ENCODE data around the gene AMMECR1L. TPM values are rescaled to one million over a fixed set of nuclear protein-coding genes. Genes with fewer than 3 reads are reported as not detected.

AMMECR1L gene
- total and polyA plus RNA-seq, 4 donors, result 1.5 to 8.0 (median 6.1) TPM

DNA sequence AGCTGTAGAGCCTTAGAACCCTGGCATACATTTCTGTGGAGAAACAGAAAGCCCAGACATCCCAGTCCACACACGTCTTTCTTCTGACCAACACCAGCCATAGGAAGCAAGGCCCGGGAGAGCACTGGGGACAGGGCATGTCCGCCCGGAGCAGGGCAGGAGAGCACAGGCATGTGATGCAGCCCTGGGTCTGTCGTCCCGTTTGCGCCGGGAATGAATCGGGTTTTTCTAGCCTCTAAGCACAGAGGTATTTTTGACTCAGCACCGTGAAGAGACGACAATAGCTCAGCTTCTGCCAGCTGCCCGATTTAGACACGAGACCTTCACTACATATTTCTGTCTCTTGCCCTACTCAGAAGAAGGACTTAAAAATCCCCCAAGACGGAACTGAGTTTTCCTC, 7.3 kb upstream of the AMMECR1L start:
- 37% methylated on average over 14 of the region's 14 CpGs for WGBS
- no peaks in the 10 kb centered on the region for H3K27me3 ChIP-seq (ENCODE audit: control insufficient read depth in 4 of 4, insufficient read depth in 4 of 4, low read length in 3 of 4)
- H3K27ac ChIP-seq (ENCODE audit: low read depth in 1 of 2, low read length in 2 of 2), result no peak overlapping the region
- TF ChIP-seq, protein P1, sequence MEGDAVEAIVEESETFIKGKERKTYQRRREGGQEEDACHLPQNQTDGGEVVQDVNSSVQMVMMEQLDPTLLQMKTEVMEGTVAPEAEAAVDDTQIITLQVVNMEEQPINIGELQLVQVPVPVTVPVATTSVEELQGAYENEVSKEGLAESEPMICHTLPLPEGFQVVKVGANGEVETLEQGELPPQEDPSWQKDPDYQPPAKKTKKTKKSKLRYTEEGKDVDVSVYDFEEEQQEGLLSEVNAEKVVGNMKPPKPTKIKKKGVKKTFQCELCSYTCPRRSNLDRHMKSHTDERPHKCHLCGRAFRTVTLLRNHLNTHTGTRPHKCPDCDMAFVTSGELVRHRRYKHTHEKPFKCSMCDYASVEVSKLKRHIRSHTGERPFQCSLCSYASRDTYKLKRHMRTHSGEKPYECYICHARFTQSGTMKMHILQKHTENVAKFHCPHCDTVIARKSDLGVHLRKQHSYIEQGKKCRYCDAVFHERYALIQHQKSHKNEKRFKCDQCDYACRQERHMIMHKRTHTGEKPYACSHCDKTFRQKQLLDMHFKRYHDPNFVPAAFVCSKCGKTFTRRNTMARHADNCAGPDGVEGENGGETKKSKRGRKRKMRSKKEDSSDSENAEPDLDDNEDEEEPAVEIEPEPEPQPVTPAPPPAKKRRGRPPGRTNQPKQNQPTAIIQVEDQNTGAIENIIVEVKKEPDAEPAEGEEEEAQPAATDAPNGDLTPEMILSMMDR (IDR thresholded peaks at IDR 0.05; ENCODE audit: low read depth, low read length, missing input control), result no peak
- TF ChIP-seq GABPA (IDR thresholded peaks at IDR 0.05 in 1 of 2, conservative IDR thresholded peaks at IDR 0.05 in 1 of 2) (no peak), HNF4G (IDR thresholded peaks at IDR 0.05) (no peak), NR2F2 (IDR thresholded peaks at IDR 0.05) (no peak), EGR1 (IDR thresholded peaks at IDR 0.05; ENCODE audit: low read depth in 2 of 2) (no peak), SP1 (IDR thresholded peaks at IDR 0.05) (no peak), HNF4A (conservative IDR thresholded peaks at IDR 0.05) (no peak), JUND (IDR thresholded peaks at IDR 0.05) (no peak), YY1 (IDR thresholded peaks at IDR 0.05) (no peak)
- TF ChIP-seq, protein P2, sequence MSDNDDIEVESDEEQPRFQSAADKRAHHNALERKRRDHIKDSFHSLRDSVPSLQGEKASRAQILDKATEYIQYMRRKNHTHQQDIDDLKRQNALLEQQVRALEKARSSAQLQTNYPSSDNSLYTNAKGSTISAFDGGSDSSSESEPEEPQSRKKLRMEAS (IDR thresholded peaks at IDR 0.05), result no peak
- TF ChIP-seq, protein P3, sequence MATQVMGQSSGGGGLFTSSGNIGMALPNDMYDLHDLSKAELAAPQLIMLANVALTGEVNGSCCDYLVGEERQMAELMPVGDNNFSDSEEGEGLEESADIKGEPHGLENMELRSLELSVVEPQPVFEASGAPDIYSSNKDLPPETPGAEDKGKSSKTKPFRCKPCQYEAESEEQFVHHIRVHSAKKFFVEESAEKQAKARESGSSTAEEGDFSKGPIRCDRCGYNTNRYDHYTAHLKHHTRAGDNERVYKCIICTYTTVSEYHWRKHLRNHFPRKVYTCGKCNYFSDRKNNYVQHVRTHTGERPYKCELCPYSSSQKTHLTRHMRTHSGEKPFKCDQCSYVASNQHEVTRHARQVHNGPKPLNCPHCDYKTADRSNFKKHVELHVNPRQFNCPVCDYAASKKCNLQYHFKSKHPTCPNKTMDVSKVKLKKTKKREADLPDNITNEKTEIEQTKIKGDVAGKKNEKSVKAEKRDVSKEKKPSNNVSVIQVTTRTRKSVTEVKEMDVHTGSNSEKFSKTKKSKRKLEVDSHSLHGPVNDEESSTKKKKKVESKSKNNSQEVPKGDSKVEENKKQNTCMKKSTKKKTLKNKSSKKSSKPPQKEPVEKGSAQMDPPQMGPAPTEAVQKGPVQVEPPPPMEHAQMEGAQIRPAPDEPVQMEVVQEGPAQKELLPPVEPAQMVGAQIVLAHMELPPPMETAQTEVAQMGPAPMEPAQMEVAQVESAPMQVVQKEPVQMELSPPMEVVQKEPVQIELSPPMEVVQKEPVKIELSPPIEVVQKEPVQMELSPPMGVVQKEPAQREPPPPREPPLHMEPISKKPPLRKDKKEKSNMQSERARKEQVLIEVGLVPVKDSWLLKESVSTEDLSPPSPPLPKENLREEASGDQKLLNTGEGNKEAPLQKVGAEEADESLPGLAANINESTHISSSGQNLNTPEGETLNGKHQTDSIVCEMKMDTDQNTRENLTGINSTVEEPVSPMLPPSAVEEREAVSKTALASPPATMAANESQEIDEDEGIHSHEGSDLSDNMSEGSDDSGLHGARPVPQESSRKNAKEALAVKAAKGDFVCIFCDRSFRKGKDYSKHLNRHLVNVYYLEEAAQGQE (IDR thresholded peaks at IDR 0.05), result no peak
- TF ChIP-seq, protein P4, sequence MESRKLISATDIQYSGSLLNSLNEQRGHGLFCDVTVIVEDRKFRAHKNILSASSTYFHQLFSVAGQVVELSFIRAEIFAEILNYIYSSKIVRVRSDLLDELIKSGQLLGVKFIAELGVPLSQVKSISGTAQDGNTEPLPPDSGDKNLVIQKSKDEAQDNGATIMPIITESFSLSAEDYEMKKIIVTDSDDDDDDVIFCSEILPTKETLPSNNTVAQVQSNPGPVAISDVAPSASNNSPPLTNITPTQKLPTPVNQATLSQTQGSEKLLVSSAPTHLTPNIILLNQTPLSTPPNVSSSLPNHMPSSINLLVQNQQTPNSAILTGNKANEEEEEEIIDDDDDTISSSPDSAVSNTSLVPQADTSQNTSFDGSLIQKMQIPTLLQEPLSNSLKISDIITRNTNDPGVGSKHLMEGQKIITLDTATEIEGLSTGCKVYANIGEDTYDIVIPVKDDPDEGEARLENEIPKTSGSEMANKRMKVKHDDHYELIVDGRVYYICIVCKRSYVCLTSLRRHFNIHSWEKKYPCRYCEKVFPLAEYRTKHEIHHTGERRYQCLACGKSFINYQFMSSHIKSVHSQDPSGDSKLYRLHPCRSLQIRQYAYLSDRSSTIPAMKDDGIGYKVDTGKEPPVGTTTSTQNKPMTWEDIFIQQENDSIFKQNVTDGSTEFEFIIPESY (IDR thresholded peaks at IDR 0.05), result no peak
- H3K4me3 ChIP-seq (ENCODE audit: low read depth in 1 of 3, low read length in 3 of 3), result peak overlapping the region in 2 of 3 donors; percentile 33 to 38
- H3K9ac ChIP-seq (ENCODE audit: low read depth in 1 of 2, low read length in 2 of 2), result no peak overlapping the region
- no peak for DNase-seq (ENCODE audit: low spot score)
- no peaks in the 10 kb centered on the region for H3K9me3 ChIP-seq (ENCODE audit: control insufficient read depth in 4 of 4, low read length in 3 of 4)
- H3K36me3 ChIP-seq (ENCODE audit: control insufficient read depth in 4 of 4, insufficient read depth in 3 of 4, low read depth in 1 of 4, low read length in 3 of 4), result no peaks in the 10 kb centered on the region
- peaks cover 5 to 19% (median 15%) of the 10 kb centered on the region in 4 donors for H3K4me1 ChIP-seq (ENCODE audit: control insufficient read depth in 4 of 4, insufficient read depth in 4 of 4, low read length in 3 of 4)

DNA sequence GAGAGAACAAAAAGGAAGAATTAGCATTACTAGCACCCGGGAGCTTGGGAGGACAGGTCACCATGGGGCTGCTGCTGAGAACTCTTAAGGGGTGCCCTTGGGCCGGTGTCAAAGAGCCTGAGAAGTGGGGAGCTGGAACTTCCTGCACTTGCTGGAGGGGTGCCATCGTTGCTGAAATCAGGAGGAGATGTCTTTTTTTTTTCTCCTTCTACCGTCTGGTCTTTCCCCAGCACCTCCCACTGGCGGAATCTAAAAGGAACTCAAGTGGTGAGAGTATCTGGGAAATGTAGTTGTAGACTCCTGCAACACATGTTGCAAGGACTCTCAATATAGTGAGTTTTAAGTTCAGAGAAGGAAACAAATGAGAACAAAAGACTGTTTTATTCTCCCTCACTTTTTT, 6.1 kb upstream of the AMMECR1L start:
- H3K9ac ChIP-seq (ENCODE audit: low read depth in 1 of 2, low read length in 2 of 2), result no peak overlapping the region
- 77% methylated on average over 5 of the region's 5 CpGs for WGBS
- H3K27ac ChIP-seq (ENCODE audit: low read depth in 1 of 2, low read length in 2 of 2), result no peak overlapping the region
- H3K27me3 ChIP-seq (ENCODE audit: control insufficient read depth in 4 of 4, insufficient read depth in 4 of 4, low read length in 3 of 4), result no peaks in the 10 kb centered on the region
- no peak for DNase-seq (ENCODE audit: low spot score)
- H3K9me3 ChIP-seq (ENCODE audit: control insufficient read depth in 4 of 4, low read length in 3 of 4), result no peaks in the 10 kb centered on the region
- H3K4me1 ChIP-seq (ENCODE audit: control insufficient read depth in 4 of 4, insufficient read depth in 4 of 4, low read length in 3 of 4), result peaks cover 3 to 22% (median 17%) of the 10 kb centered on the region in 4 donors
- H3K36me3 ChIP-seq (ENCODE audit: control insufficient read depth in 4 of 4, insufficient read depth in 3 of 4, low read depth in 1 of 4, low read length in 3 of 4), result no peaks in the 10 kb centered on the region
- no peak overlapping the region for H3K4me3 ChIP-seq (ENCODE audit: low read depth in 1 of 3, low read length in 3 of 3)
- TF ChIP-seq SP1 (IDR thresholded peaks at IDR 0.05), result no peak
- no peak for TF ChIP-seq TAF1 (conservative IDR thresholded peaks at IDR 0.05)
- TF ChIP-seq, protein P2 (IDR thresholded peaks at IDR 0.05), result no peak
- TF ChIP-seq RAD21 (IDR thresholded peaks at IDR 0.05), result no peak
- TF ChIP-seq JUND (IDR thresholded peaks at IDR 0.05), result no peak
- no peak for TF ChIP-seq EGR1 (IDR thresholded peaks at IDR 0.05; ENCODE audit: low read depth in 2 of 2)
- TF ChIP-seq FOXA2 (IDR thresholded peaks at IDR 0.05), result no peak
- TF ChIP-seq, protein P4 (IDR thresholded peaks at IDR 0.05), result no peak
- no peak for TF ChIP-seq RXRA (IDR thresholded peaks at IDR 0.05)
- TF ChIP-seq, protein P3 (IDR thresholded peaks at IDR 0.05), result no peak

Measured in liver (tissue), 9 donors.